K562 (cell line): ENCODE measurements around the gene SPPL3.

ENCODE experiments used
- CEBPB ChIP-seq: fragments of 450-650 bp; IDR thresholded peaks from 2 replicates; pipeline ENCODE4 v1.6.1; 2016; ENCODE audit warnings: missing genetic modification characterization, missing compliant biosample characterization
- ESRRA ChIP-seq: fragments of 450-650 bp; IDR thresholded peaks from 2 replicates; pipeline ENCODE4 v1.6.1; 2014; ENCODE audit warnings: low read depth, mild to moderate bottlenecking, moderate library complexity, borderline replicate concordance
- EZH2 ChIP-seq: IDR thresholded peaks from 2 replicates; pipeline ENCODE4 v1.6.1; 2012; ENCODE audit warnings: low read depth, mild to moderate bottlenecking, inconsistent platforms, low read length, borderline replicate concordance
- HSF4 ChIP-seq: fragments of 250-450 bp; sonication (Bioruptor Pico); IDR thresholded peaks from 2 replicates; pipeline ENCODE4 v2.1.2; 2022; ENCODE audit warnings: mild to moderate bottlenecking, moderate library complexity, borderline replicate concordance
- NR3C1 ChIP-seq: sonication (generic); formaldehyde crosslinking; IDR thresholded peaks from 2 replicates; pipeline ENCODE4 v1.8.1; 2022; ENCODE audit warnings: missing genetic modification reagents
- NRF1 ChIP-seq, 2 experiments: fragments of 450-650 bp; IDR thresholded peaks in 1 of 2; conservative IDR thresholded peaks in 1 of 2; 2 replicates each; pipeline ENCODE4 v1.6.1; 2014; ENCODE audit warnings: mild to moderate bottlenecking in 2 of 2
- PTBP1 ChIP-seq: fragments of 200-400 bp; formaldehyde crosslinking; IDR thresholded peaks from 2 replicates; pipeline ENCODE4 v1.6.1; 2017; ENCODE audit warnings: low read depth, low read length
- STAT6 ChIP-seq: sonication (generic); formaldehyde crosslinking; IDR thresholded peaks from 2 replicates; pipeline ENCODE4 v1.8.1; 2023; ENCODE audit warnings: mild to moderate bottlenecking, missing genetic modification reagents
- UBTF ChIP-seq, 2 experiments: IDR thresholded peaks; 2 replicates each; pipeline ENCODE4 v1.6.1; 2012; ENCODE audit warnings: improper control_type of control experiment in 2 of 2, low read depth in 2 of 2, low read length in 2 of 2, borderline replicate concordance in 1 of 2
- ZFP36 ChIP-seq: fragments of 150-350 bp; IDR thresholded peaks from 2 replicates; pipeline ENCODE4 v1.6.1; 2018; ENCODE audit warnings: low read length, low read depth; ENCODE audit not compliant: partially characterized antibody

GRCh38 chr12:120764816-120765215 is 139.3 kb downstream of the SPPL3 start:
- no peak for TF ChIP-seq CEBPB
- TF ChIP-seq UBTF (IDR thresholded peaks at IDR 0.05; ENCODE audit: borderline replicate concordance in 1 of 2, low read depth in 2 of 2, low read length in 2 of 2): no peak
- TF ChIP-seq ZFP36: no peak
- no peak for TF ChIP-seq STAT6
- no peak for TF ChIP-seq EZH2
- TF ChIP-seq NR3C1 (CRISPR knock-in tag): no peak
- TF ChIP-seq ESRRA: no peak
- no peak for TF ChIP-seq NRF1 (conservative IDR thresholded peaks at IDR 0.05 in 1 of 2, IDR thresholded peaks at IDR 0.05 in 1 of 2)
- no peak for TF ChIP-seq HSF4
- no peak for TF ChIP-seq PTBP1
